OCI-LY3 (cell line): ENCODE results near the gene EFNB2.

Experiments used
- H2AFZ ChIP-seq: fragments of 200-600, 300-600 bp; shearing (Covaris generic); 2 replicates; pipeline ENCODE4 v1.6.0; 2014; ENCODE audit warnings: antibody characterized with exemption, low read depth, low read length
- H3K27ac ChIP-seq: fragments of 200-600, 300-600 bp; sonication (generic); 2 replicates; pipeline ENCODE4 v1.5.1; 2014; ENCODE audit warnings: mild to moderate bottlenecking, low read length, moderate library complexity, mixed read lengths
- H3K27me3 ChIP-seq: fragments of 200-600, 300-600 bp; sonication (generic); 2 replicates; pipeline ENCODE4 v1.6.1; 2014; ENCODE audit warnings: low read depth, low read length, mixed read lengths
- H3K36me3 ChIP-seq: fragments of 200-600, 300-600 bp; sonication (generic); replicated peaks from 2 replicates; pipeline ENCODE3; 2014; ENCODE audit warnings: low read depth, low read length, mixed read lengths
- H3K4me1 ChIP-seq: fragments of 300-600, 200-600 bp; sonication (generic); 2 replicates; pipeline ENCODE4 v1.6.1; 2014; ENCODE audit warnings: low read length, mixed read lengths
- H3K4me2 ChIP-seq: fragments of 200-600, 300-600 bp; sonication (generic); 2 replicates; pipeline ENCODE4 v1.6.1; 2014; ENCODE audit warnings: low read length, mixed read lengths
- H3K4me3 ChIP-seq: fragments of 300-600, 200-600 bp; sonication (generic); 2 replicates; pipeline ENCODE4 v1.5.1; 2014; ENCODE audit warnings: antibody characterized with exemption, mild to moderate bottlenecking, low read length, moderate library complexity
- H3K79me2 ChIP-seq: fragments of 300-600, 200-600 bp; shearing (Covaris generic); 2 replicates; pipeline ENCODE4 v1.6.1; 2014; ENCODE audit warnings: mild to moderate bottlenecking, low read length, mixed read lengths
- H3K9ac ChIP-seq: fragments of 300-600, 200-600 bp; shearing (Covaris generic); 2 replicates; pipeline ENCODE4 v1.6.0; 2014; ENCODE audit warnings: mild to moderate bottlenecking, low read length, moderate library complexity
- H3K9me3 ChIP-seq: fragments of 200-600, 300-600 bp; shearing (Covaris generic); 2 replicates; pipeline ENCODE4 v1.6.1; 2014; ENCODE audit warnings: low read length, mixed read lengths; ENCODE audit not compliant: insufficient read depth
- H4K20me1 ChIP-seq: fragments of 200-600, 300-600 bp; sonication (generic); 2 replicates; pipeline ENCODE4 v1.6.1; 2016; ENCODE audit warnings: low read length, mixed read lengths; ENCODE audit not compliant: insufficient read depth
- EZH2phosphoT487 ChIP-seq: fragments of 200-600 bp; shearing (Covaris generic); IDR thresholded peaks from 2 replicates; pipeline ENCODE4 v1.6.1; 2018; ENCODE audit warnings: antibody characterized with exemption, mixed run types, low read depth
- TF ChIP-seq, protein P1 (sequence below): fragments of 200-600, 300-600 bp; sonication (generic); IDR thresholded peaks from 2 replicates; pipeline ENCODE4 v1.5.1; 2014; ENCODE audit warnings: antibody characterized with exemption, low read length, low read depth

Gene EFNB2

GRCh38 chr13:106573284-106573846 is 37.9 kb upstream of the EFNB2 start:
- H3K9ac ChIP-seq = no peak overlapping the region
- H3K4me1 ChIP-seq = peaks cover 18% of the 10 kb centered on the region
- no peaks in the 10 kb centered on the region for H3K9me3 ChIP-seq
- no peak overlapping the region for H3K27ac ChIP-seq
- H4K20me1 ChIP-seq = no peaks in the 10 kb centered on the region
- no peaks in the 10 kb centered on the region for H3K36me3 ChIP-seq
- H3K4me3 ChIP-seq = no peak overlapping the region
- H3K79me2 ChIP-seq = no peaks in the 10 kb centered on the region
- no peak overlapping the region for H2AFZ ChIP-seq
- H3K4me2 ChIP-seq = no peak overlapping the region
- TF ChIP-seq, protein P1, sequence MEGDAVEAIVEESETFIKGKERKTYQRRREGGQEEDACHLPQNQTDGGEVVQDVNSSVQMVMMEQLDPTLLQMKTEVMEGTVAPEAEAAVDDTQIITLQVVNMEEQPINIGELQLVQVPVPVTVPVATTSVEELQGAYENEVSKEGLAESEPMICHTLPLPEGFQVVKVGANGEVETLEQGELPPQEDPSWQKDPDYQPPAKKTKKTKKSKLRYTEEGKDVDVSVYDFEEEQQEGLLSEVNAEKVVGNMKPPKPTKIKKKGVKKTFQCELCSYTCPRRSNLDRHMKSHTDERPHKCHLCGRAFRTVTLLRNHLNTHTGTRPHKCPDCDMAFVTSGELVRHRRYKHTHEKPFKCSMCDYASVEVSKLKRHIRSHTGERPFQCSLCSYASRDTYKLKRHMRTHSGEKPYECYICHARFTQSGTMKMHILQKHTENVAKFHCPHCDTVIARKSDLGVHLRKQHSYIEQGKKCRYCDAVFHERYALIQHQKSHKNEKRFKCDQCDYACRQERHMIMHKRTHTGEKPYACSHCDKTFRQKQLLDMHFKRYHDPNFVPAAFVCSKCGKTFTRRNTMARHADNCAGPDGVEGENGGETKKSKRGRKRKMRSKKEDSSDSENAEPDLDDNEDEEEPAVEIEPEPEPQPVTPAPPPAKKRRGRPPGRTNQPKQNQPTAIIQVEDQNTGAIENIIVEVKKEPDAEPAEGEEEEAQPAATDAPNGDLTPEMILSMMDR = no peak
- TF ChIP-seq EZH2phosphoT487 = no peak
- no peaks in the 10 kb centered on the region for H3K27me3 ChIP-seq

GRCh38 chr13:106570299-106570852 is 34.9 kb upstream of the EFNB2 start:
- no peaks in the 10 kb centered on the region for H3K27me3 ChIP-seq
- no peaks in the 10 kb centered on the region for H3K9me3 ChIP-seq
- H3K79me2 ChIP-seq = peaks cover 26% of the 10 kb centered on the region
- H3K36me3 ChIP-seq = no peaks in the 10 kb centered on the region
- H4K20me1 ChIP-seq = peaks cover 17% of the 10 kb centered on the region
- H3K4me2 ChIP-seq = peak overlapping the region; percentile 89
- peaks cover 28% of the 10 kb centered on the region for H3K4me1 ChIP-seq
- peak overlapping the region; percentile 77 for H3K4me3 ChIP-seq
- TF ChIP-seq, protein P1 = no peak
- TF ChIP-seq EZH2phosphoT487 = no peak
- H2AFZ ChIP-seq = peak overlapping the region; percentile 97
- peak overlapping the region; percentile 55 for H3K9ac ChIP-seq
- no peak overlapping the region for H3K27ac ChIP-seq

- no peak overlapping the region for H2AFZ ChIP-seq
- H3K4me1 ChIP-seq = peaks cover 37% of the 10 kb centered on the region
- H4K20me1 ChIP-seq = peaks cover 26% of the 10 kb centered on the region
- no peaks in the 10 kb centered on the region for H3K9me3 ChIP-seq
- H3K79me2 ChIP-seq = peaks cover 35% of the 10 kb centered on the region
- no peaks in the 10 kb centered on the region for H3K27me3 ChIP-seq
- peak overlapping the region; percentile 89 for H3K4me2 ChIP-seq
- no peak overlapping the region for H3K27ac ChIP-seq
- no peak for TF ChIP-seq EZH2phosphoT487
- no peaks in the 10 kb centered on the region for H3K36me3 ChIP-seq
- H3K9ac ChIP-seq = peak overlapping the region; percentile 55; the same call in 1 of the 2 replicates
- peak overlapping the region; percentile 77 for H3K4me3 ChIP-seq
Observed at GRCh38 chr13:106569233-106570095, 34.0 kb upstream of the EFNB2 start.

GRCh38 chr13:106568299-106569003 is 33.0 kb upstream of the EFNB2 start:
- TF ChIP-seq EZH2phosphoT487 = no peak
- TF ChIP-seq, protein P1 = no peak
- Histone ChIP-seq H3K9ac (peak overlapping the region; percentile 96), H3K9me3 (no peaks in the 10 kb centered on the region), H3K4me1 (peaks cover 46% of the 10 kb centered on the region), H2AFZ (peak overlapping the region; percentile 91), H4K20me1 (peaks cover 36% of the 10 kb centered on the region), H3K79me2 (peaks cover 45% of the 10 kb centered on the region), H3K27ac (0 out of 2 replicates have a peak overlapping the region, but pooled peaks have one; percentile 9), H3K36me3 (peaks cover 4% of the 10 kb centered on the region), H3K4me3 (peak overlapping the region; percentile 92), H3K4me2 (peak overlapping the region; percentile 88), H3K27me3 (no peaks in the 10 kb centered on the region)
